ENCODE data around the gene ALKBH2. TPM values are rescaled to one million over a fixed set of nuclear protein-coding genes. Genes with fewer than 3 reads are reported as not detected.
A peak's percentile ranks its signal among the peaks of the same experiment; 100 is the strongest.
"Not testable (repeated sequence)": the region's sequence is repeated elsewhere in the genome, so short reads cannot be mapped to it uniquely, and the experiment has no call there.

The ALKBH2 gene
- total RNA-seq, 1 experiment from 2014 or later: 28.9 TPM

DNA sequence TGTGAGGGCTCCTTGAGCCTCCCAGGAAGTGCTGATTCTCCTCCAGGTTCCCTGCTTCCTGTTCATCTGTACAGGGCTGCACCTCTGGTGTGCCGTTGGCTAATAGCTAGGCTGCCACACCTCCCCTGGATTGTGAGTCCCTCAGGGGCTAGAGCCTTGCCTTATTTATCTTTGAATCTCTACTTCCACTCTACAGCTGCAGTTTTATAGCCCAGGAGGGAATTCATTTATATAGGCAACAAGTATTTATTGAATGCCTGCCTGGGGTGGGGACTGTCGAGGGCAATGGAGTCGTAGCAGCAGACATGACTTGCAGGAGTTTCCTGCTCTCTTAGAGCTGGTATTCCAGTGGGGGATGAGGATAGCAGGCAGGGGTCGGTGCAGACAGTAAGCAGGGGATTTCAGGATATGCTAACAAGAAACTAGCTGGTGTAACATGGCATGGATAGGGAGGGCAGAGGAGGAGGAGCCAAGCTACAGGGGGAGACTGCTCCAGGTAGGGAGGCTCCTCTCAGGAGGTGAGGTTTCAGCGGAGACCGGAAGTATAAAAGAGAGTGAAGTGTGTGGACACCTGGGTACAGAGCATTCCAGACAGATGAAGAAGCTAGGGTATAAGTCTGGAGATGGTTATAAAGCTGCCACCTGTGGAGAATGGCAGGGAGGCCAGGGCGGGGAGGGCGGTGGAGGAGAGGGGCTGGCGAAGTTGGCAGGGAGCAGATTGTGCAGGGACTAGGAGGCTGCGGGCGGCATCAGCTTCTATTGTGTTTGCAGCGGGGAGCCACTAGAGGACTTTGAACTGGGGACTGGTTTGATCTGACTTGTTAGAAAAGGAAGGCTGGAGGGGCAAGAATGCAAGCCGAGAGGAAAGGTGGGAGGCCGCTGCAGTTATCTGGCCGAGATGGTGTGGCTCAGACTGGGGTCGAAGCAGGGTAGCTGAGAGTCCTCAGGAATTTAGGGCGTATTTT lies 23.7 kb downstream of the ALKBH2 start:
- no peak for DNase-seq (ENCODE audit: low spot score)

DNA sequence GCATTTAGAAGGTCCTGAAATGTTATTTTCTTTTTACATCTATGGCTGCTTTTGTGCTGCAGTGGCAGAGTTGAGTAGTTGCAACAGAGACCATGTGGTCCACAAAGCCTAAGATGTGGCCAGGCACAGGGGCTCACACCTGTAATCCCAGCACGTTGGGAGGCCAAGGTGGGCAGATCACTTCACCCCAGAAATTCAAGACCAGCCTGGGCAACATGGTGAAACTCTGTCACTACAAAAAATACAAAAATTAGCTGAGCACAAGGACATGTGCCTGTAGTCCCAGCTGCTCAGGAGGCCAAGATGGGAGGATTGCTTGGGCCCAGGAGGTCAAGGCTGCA lies 27.4 kb downstream of the ALKBH2 start:
- DNase-seq (ENCODE audit: low spot score): no peak

DNA sequence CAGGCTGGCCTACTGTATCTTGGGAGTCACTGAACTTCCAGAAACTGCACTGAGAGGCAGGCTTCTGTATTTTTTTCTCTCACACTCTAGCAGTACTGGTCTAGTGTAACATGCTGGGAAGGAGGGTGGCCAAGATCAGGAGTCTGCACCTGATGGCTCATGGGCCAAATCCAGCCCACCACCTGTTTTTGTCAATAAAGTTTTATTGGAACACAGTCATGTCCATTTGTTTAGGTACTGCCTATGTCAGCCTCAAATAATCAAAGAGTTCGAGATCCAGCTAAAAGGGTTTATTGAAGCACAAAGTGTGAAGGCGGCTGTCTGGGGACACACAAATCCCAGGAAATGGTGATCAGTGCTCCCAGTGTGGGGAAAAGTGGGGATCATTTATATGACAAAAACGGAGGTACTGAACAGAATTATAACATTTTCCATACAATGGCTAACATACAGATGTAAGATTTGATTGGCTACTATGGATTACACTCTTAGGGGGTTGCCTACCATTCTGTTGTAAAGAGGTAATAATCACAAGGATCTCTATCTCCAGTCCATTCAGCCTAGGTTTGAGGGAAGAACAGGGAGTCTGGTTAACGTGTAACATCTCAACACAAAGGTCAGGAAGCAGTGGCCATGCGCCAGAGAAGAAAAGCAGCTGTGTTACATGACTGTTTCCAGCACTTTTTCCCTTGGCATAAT lies 28.0 kb downstream of the ALKBH2 start:
- no peak for DNase-seq (ENCODE audit: low spot score)

GRCh38 chr12:109064143-109064542 lies 29.1 kb downstream of the ALKBH2 start:
- no peak for DNase-seq (ENCODE audit: low spot score)

- DNase-seq (ENCODE audit: low spot score): no peak
Observed at GRCh38 chr12:109058773-109059172, 34.5 kb downstream of the ALKBH2 start.

- no peak for DNase-seq (ENCODE audit: low spot score)
Observed at GRCh38 chr12:109057376-109057775, 35.9 kb downstream of the ALKBH2 start.

GRCh38 chr12:109056891-109057290 lies 36.4 kb downstream of the ALKBH2 start:
- no peak for DNase-seq (ENCODE audit: low spot score)

GRCh38 chr12:109054520-109054919 lies 38.8 kb downstream of the ALKBH2 start:
- no peak for DNase-seq (ENCODE audit: low spot score)

DNA sequence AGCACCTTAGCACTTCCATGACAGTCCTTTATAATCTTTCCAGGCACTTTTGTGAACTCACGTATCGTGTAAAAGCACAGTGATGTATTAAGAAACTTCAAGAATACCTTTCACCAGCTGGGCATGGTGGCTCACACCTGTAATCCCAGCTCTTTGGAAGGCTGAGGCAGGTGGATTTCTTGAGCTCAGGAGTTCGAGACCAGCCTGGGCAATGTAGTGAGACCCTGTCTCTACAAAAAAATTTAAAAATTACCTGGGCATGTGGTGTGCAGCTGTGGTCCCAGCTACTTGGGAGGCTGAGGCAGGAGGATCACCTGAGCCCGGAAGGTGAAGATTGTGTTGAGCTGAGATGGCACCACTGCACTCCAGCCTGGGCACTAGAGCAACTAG lies 39.2 kb downstream of the ALKBH2 start:
- not testable (repeated sequence) for DNase-seq (ENCODE audit: low spot score)

DNA sequence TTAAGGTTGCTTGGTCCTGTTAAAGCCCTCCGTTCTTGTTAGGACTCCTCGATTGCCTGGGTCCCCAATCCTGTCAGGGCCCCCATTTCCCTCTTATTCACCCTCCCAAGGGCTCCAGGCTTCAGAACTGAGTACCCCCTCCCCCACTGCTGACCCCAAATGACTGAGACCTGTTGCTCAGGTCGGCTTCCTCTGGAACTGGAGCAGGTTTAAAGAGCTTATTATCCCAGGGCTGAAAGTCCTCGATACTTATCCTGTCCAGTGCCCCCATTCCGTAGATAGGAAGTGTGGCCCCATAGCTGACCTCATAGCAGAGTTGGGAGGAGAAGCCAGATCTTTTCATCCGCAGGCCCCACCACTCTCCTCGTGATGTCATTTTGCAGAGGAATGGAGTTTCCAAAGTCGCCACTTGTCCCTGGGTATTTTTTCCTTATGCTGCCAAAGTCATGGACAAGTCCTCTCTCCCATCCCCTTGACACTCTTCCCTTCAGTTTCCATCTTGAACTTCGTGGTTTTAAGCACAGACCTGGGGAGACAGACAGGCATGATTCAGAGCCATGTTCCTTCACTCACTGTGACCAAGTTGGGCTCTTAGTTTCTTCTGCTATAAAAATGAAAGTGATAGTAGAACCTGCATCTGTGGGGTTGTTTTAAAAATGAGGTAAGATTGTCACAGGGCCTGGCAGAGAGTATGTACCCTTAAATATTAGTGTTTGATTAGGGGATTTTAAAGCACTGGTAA lies 39.7 kb downstream of the ALKBH2 start:
- DNase-seq (ENCODE audit: low spot score): no peak

GRCh38 chr12:109052414-109053323 lies 40.6 kb downstream of the ALKBH2 start, which contains the start of gene USP30:
TSS of gene USP30 (plus strand) at chr12:109052576. CDS start at chr12:109052679, 103 bp downstream.
- peak; percentile 63 for DNase-seq (ENCODE audit: low spot score)

DNA sequence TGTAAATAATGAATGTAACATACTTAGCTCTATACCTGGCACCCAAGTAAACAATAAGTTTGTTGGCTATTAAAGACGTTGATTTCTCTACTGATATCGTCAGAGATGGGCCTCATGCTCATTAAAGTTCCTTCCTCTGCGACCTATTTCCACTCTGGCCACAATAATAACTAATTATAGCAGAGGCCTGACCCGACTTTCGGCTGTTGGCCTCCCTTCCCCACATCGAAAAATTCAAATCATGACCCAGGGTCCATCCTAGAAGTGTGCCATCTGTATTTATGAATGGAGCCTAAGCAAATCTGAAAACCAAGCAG lies 41.2 kb downstream of the ALKBH2 start:
- DNase-seq (ENCODE audit: low spot score): no peak

- not testable (repeated sequence) for DNase-seq (ENCODE audit: low spot score)
Observed at GRCh38 chr12:109049794-109050193, 43.5 kb downstream of the ALKBH2 start.

GRCh38 chr12:109048706-109049105 lies 44.6 kb downstream of the ALKBH2 start:
- DNase-seq (ENCODE audit: low spot score): not testable (repeated sequence)

DNA sequence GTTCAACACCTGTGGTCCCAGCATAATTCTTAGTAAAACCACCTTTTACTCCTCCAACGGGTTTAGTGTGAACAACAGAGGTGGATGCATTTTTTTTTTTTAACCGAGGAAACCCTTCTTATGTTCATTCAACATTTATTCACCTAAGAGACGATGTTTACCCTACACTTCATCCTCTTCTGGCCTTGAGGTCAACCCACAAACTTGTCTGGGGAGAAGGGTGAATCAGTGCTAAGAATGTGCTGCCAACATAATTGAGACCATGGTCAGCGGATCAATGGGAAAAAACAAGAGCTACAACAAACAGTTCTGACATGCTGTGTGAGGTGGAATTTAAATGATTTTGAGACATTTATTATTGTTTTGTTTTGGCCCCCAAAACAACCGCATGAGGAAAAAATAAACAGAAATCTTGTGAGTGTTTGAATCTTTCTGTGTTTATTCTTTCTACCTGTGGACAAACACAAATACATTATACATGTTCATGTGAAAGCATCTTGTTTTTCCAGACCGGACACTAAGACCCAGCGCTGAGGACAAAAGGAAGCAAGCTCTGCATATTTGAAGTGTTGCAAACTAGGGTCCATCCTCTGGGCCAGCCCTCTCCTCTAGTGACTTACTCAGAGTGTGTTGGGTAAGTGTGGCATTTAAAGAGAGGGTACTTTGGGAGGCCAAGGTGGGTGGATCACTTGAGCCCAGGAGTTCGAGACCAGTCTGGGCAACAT lies 46.0 kb downstream of the ALKBH2 start:
- DNase-seq (ENCODE audit: low spot score): no peak

DNA sequence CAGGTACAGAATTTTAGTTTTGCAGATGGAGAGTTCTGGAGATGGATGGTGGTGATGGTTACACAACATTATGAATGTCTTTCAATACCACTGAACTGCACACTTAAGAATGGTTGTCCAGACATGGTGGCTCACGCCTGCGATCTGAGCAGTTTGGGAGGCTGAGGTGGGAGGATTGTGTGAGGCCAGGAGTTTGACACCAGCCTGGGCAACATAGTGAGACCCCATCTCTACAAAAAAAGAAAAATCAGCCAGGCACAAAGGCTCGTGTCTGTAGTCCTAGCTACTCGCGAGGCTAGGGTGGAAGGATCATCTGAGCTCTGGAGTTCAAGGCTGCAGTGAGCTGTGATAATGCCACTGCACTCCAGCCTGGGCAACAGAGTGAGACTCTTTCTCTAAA lies 49.0 kb downstream of the ALKBH2 start:
- DNase-seq (ENCODE audit: low spot score): no peak

Measured in A172 (cell line).